ENCODE data around the gene C6orf118. TPM values are rescaled to one million over a fixed set of nuclear protein-coding genes. Genes with fewer than 3 reads are reported as not detected.

C6orf118 gene
- total RNA-seq, 2 donors from 2014 or later, result 0.57 TPM; not detected in 1

GRCh38 chr6:165301372-165302246, 7.8 kb downstream of the C6orf118 start:
- 94% methylated on average over 37 of the region's 38 CpGs for WGBS
- TF ChIP-seq POLR2AphosphoS5 (IDR thresholded peaks at IDR 0.05) (no peak), POLR2A (IDR thresholded peaks at IDR 0.05) (no peak), CTCF (IDR thresholded peaks at IDR 0.05) (no peak)
- intact Hi-C loops (cut with DNase I), result no loop called here

DNA sequence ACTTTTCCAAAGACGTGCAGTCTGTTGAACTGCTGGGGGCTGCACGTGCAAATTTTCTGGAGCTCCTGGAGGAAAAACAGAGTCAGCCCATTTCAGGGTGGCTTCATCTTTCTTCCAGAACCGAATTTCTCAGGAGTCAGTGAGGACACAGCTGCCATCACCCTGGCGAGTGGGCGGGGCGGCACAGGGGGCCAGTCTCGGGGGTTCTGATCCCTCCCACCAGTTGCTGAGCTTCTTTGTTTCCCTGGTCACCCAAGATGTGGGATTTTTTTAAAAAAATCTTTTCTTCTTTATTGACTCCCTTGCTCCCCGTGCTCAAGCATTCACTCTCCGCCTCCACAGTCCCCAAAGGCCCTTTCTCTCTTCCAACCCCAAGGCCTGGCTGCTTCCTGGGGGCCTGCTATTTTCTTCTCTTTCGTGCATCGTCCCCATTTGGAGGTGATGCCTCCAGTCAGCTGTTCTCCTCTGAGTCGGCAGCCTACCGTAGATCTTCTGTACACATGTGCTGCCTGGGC, 8.9 kb downstream of the C6orf118 start:
- WGBS, result 78% methylated on average over 13 of the region's 13 CpGs
- Histone ChIP-seq H3K4me3 (no peak overlapping the region), H3K27me3 (replicated peaks; ENCODE audit: insufficient read depth) (no peaks in the 10 kb centered on the region), H3K36me3 (no peaks in the 10 kb centered on the region), H3K27ac (no peak overlapping the region), H3K9me3 (no peaks in the 10 kb centered on the region), H3K4me1 (replicated peaks) (no peaks in the 10 kb centered on the region)
- no peak for DNase-seq (ENCODE audit: low spot score)
- intact Hi-C loops (cut with DNase I), result no loop called here
- TF ChIP-seq POLR2AphosphoS5 (IDR thresholded peaks at IDR 0.05) (no peak), POLR2A (IDR thresholded peaks at IDR 0.05) (no peak), CTCF (IDR thresholded peaks at IDR 0.05) (no peak)

More at GRCh38 chr6:165301372-165302246, 7.8 kb downstream of the C6orf118 start:
- Histone ChIP-seq H3K36me3 (no peaks in the 10 kb centered on the region), H3K27me3 (replicated peaks; ENCODE audit: insufficient read depth) (no peaks in the 10 kb centered on the region), H3K4me1 (replicated peaks) (no peaks in the 10 kb centered on the region), H3K27ac (no peak overlapping the region), H3K4me3 (no peak overlapping the region), H3K9me3 (no peaks in the 10 kb centered on the region)
- no peak for DNase-seq (ENCODE audit: low spot score)

DNA sequence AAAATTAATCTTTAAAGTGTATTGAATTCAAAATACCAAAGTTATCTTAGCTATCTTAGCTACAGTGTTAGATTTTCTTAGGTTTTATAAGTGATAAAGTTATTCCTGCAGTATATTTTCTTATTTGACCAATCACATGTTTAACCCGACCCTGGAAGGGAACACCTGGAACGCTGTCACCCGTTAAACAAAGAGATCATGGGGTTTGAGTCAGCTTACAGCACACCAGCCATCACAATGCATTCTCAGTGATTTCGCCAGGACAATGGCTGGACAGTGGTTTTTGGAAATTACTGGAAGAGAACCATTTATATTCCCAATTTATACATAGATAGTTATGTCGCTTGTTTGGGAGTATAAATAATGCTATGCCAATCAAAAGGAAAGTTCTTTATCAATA, 10.5 kb downstream of the C6orf118 start:
- intact Hi-C loops (cut with DNase I), result no loop called here
- H3K36me3 ChIP-seq, result no peaks in the 10 kb centered on the region
- H3K4me3 ChIP-seq, result no peak overlapping the region
- no peak for DNase-seq (ENCODE audit: low spot score)
- H3K4me1 ChIP-seq (replicated peaks), result no peaks in the 10 kb centered on the region
- H3K27me3 ChIP-seq (replicated peaks; ENCODE audit: insufficient read depth), result no peaks in the 10 kb centered on the region
- no peak for TF ChIP-seq POLR2AphosphoS5 (IDR thresholded peaks at IDR 0.05)
- TF ChIP-seq POLR2A (IDR thresholded peaks at IDR 0.05), result no peak
- no peak for TF ChIP-seq CTCF (IDR thresholded peaks at IDR 0.05)
- 74% methylated on average over 5 of the region's 5 CpGs for WGBS
- no peaks in the 10 kb centered on the region for H3K9me3 ChIP-seq
- no peak overlapping the region for H3K27ac ChIP-seq

DNA sequence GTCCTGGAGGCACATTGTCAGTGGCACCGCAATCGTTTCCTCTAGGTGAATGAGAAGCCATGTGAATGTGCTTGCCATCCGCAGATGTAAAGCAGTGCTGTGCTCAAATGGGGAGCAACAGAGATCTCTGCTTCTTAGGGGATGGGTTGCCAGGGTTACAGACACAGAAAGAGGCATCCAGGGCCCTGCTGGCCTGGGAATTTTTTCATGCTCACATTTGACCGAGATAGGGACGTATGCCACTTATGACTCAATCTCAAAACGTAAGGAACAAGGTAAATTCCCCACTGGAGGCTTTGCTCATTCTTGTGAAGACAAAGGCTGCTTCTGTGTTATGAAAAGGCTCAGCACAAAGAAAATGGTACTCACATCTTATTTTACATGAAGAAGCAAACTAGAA, 11.0 kb downstream of the C6orf118 start:
- TF ChIP-seq POLR2AphosphoS5 (IDR thresholded peaks at IDR 0.05) (no peak), POLR2A (IDR thresholded peaks at IDR 0.05) (no peak), CTCF (IDR thresholded peaks at IDR 0.05) (no peak)
- no peak overlapping the region for H3K27ac ChIP-seq
- H3K4me3 ChIP-seq, result no peak overlapping the region
- H3K9me3 ChIP-seq, result no peaks in the 10 kb centered on the region
- DNase-seq (ENCODE audit: low spot score), result no peak
- WGBS, result 75% methylated on average over 6 of the region's 6 CpGs
- H3K4me1 ChIP-seq (replicated peaks), result no peaks in the 10 kb centered on the region
- intact Hi-C loops (cut with DNase I), result no loop called here
- no peaks in the 10 kb centered on the region for H3K36me3 ChIP-seq
- H3K27me3 ChIP-seq (replicated peaks; ENCODE audit: insufficient read depth), result no peaks in the 10 kb centered on the region

- no peaks in the 10 kb centered on the region for H3K4me1 ChIP-seq (replicated peaks)
- no peak for DNase-seq (ENCODE audit: low spot score)
- intact Hi-C loops (cut with DNase I), result no loop called here
- no peak overlapping the region for H3K27ac ChIP-seq
- TF ChIP-seq POLR2A (IDR thresholded peaks at IDR 0.05), result no peak
- no peak for TF ChIP-seq CTCF (IDR thresholded peaks at IDR 0.05)
- TF ChIP-seq POLR2AphosphoS5 (IDR thresholded peaks at IDR 0.05), result no peak
- H3K36me3 ChIP-seq, result no peaks in the 10 kb centered on the region
- no peaks in the 10 kb centered on the region for H3K27me3 ChIP-seq (replicated peaks; ENCODE audit: insufficient read depth)
- no peak overlapping the region for H3K4me3 ChIP-seq
- no peaks in the 10 kb centered on the region for H3K9me3 ChIP-seq
- 84% methylated on average over 6 of the region's 6 CpGs for WGBS
Observed at GRCh38 chr6:165292657-165293056, 16.7 kb downstream of the C6orf118 start.

Measured in prostate gland (tissue), 2 donors.